SK-N-MC (cell line): ENCODE data around the gene MED27.

ENCODE experiments used
- DNase-seq: peaks from one replicate; pipeline ENCODE4 v3.0.0-alpha.2; 2011; ENCODE audit warnings: low read depth, low spot score
- H3K27ac ChIP-seq: fragments of 200-600 bp; sonication (generic); 2 replicates; pipeline ENCODE4 v1.5.1; 2016; ENCODE audit warnings: mixed run types
- H3K36me3 ChIP-seq: fragments of 200-600 bp; sonication (generic); 2 replicates; pipeline ENCODE4 v1.6.1; 2017; ENCODE audit warnings: antibody characterized with exemption, low read length, mixed read lengths; ENCODE audit not compliant: insufficient read depth
- H3K4me3 ChIP-seq: fragments of 200-600 bp; sonication (generic); 2 replicates; pipeline ENCODE4 v1.5.1; 2016
- H3K9ac ChIP-seq: fragments of 200-600 bp; sonication (generic); 2 replicates; pipeline ENCODE4 v1.8.0; 2017; ENCODE audit warnings: mixed run types, mixed read lengths; ENCODE audit not compliant: insufficient read length
- H3K9me3 ChIP-seq: fragments of 200-600 bp; sonication (generic); 2 replicates; pipeline ENCODE4 v1.6.1; 2017; ENCODE audit warnings: low read depth, mild to moderate bottlenecking, antibody characterized with exemption, low read length, moderate library complexity, mixed read lengths
- EZH2 ChIP-seq: fragments of 200-600 bp; sonication (generic); IDR thresholded peaks from one replicate; pipeline ENCODE4 v1.6.1; 2017; ENCODE audit warnings: antibody characterized with exemption
- FOXP2 ChIP-seq: optimal IDR thresholded peaks from 2 replicates; pipeline ENCODE3; 2011; ENCODE audit warnings: mild to moderate bottlenecking, moderate library complexity; ENCODE audit not compliant: insufficient read depth; ENCODE audit errors: extremely low read length, control extremely low read depth
- POLR2AphosphoS5 ChIP-seq: IDR thresholded peaks from 2 replicates; pipeline ENCODE4 v1.6.1; 2012; ENCODE audit warnings: mild to moderate bottlenecking, low read depth, low read length, borderline replicate concordance

The MED27 gene

GRCh38 chr9:131874447-131874846 lies 205.2 kb downstream of the MED27 start:
- H3K9me3 ChIP-seq: no peaks in the 10 kb centered on the region
- H3K4me3 ChIP-seq: no peak overlapping the region

GRCh38 chr9:131873891-131874440 lies 205.7 kb downstream of the MED27 start:
- no peak overlapping the region for H3K9ac ChIP-seq
- no peak for DNase-seq
- no peak overlapping the region for H3K27ac ChIP-seq
- no peak for TF ChIP-seq EZH2
- TF ChIP-seq FOXP2: no peak
- no peak for TF ChIP-seq POLR2AphosphoS5
- no peaks in the 10 kb centered on the region for H3K36me3 ChIP-seq
- no peak overlapping the region for H3K4me3 ChIP-seq
- H3K9me3 ChIP-seq: no peaks in the 10 kb centered on the region

More at GRCh38 chr9:131874447-131874846, 205.2 kb downstream of the MED27 start:
- no peak for DNase-seq
- Histone ChIP-seq H3K36me3 (no peaks in the 10 kb centered on the region), H3K9ac (no peak overlapping the region), H3K27ac (no peak overlapping the region)
- no peak for TF ChIP-seq EZH2
- TF ChIP-seq POLR2AphosphoS5: no peak
- TF ChIP-seq FOXP2: no peak

DNA sequence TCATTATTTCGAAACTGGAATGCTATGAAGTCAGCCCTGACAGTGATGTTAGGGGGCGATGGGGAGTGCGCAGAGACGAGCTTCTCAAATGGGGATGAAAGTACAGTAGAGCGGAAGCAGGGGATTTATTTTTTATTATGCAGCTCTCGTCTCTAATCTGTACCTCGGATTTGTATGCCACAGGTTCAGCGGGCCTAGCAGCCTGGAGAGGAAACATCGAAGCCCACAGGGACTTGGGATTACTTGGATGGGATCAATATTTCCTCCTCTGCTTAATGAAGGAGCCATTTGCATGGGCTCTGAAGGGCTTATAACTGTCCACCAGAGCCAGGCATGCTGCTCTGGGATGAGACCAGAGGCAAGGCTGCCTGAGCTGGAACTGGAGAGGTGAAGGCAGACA lies 206.3 kb downstream of the MED27 start:
- H3K27ac ChIP-seq: no peak overlapping the region
- no peak overlapping the region for H3K4me3 ChIP-seq
- H3K9me3 ChIP-seq: no peaks in the 10 kb centered on the region
- no peaks in the 10 kb centered on the region for H3K36me3 ChIP-seq
- no peak for DNase-seq
- TF ChIP-seq FOXP2 (no peak), EZH2 (no peak), POLR2AphosphoS5 (no peak)
- H3K9ac ChIP-seq: no peak overlapping the region

DNA sequence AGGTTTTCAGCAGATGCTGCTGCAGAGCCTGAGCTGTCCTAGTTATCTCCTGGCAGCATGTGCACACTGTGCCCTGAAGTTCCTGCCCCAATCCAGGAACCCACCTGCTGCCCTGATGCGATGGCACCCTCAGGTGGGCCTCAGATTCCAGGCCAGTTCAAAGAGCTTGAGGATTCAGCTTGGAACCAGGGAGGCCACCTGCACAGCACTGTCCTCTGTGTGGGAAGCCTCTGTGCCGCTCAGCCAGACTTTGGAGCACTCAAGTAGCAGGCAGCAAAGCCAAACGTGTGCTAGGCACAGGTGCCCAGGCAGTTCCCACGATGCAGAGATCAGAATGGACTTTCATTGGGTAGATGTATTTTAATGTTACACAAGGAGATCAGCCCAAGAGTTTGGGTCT lies 207.0 kb downstream of the MED27 start:
- H3K27ac ChIP-seq: no peak overlapping the region
- H3K36me3 ChIP-seq: no peaks in the 10 kb centered on the region
- no peaks in the 10 kb centered on the region for H3K9me3 ChIP-seq
- TF ChIP-seq FOXP2: no peak
- TF ChIP-seq POLR2AphosphoS5: no peak
- no peak for TF ChIP-seq EZH2
- no peak overlapping the region for H3K9ac ChIP-seq
- DNase-seq: no peak
- H3K4me3 ChIP-seq: no peak overlapping the region

GRCh38 chr9:131872006-131872405 lies 207.7 kb downstream of the MED27 start:
- no peak overlapping the region for H3K27ac ChIP-seq
- no peak for TF ChIP-seq POLR2AphosphoS5
- no peak for TF ChIP-seq EZH2
- TF ChIP-seq FOXP2: no peak
- no peak overlapping the region for H3K4me3 ChIP-seq
- H3K9me3 ChIP-seq: no peaks in the 10 kb centered on the region
- H3K36me3 ChIP-seq: no peaks in the 10 kb centered on the region
- DNase-seq: no peak
- H3K9ac ChIP-seq: no peak overlapping the region

- H3K9ac ChIP-seq: no peak overlapping the region
- no peak for DNase-seq
- H3K4me3 ChIP-seq: no peak overlapping the region
- H3K9me3 ChIP-seq: no peaks in the 10 kb centered on the region
- no peaks in the 10 kb centered on the region for H3K36me3 ChIP-seq
- no peak for TF ChIP-seq FOXP2
- H3K27ac ChIP-seq: no peak overlapping the region
Measured at GRCh38 chr9:131870156-131870555, 209.5 kb downstream of the MED27 start.

GRCh38 chr9:131869348-131869747 lies 210.3 kb downstream of the MED27 start:
- H3K4me3 ChIP-seq: no peak overlapping the region
- H3K9ac ChIP-seq: no peak overlapping the region
- no peaks in the 10 kb centered on the region for H3K9me3 ChIP-seq
- H3K36me3 ChIP-seq: no peaks in the 10 kb centered on the region
- no peak for DNase-seq
- TF ChIP-seq POLR2AphosphoS5 (no peak), EZH2 (no peak), FOXP2 (no peak)
- no peak overlapping the region for H3K27ac ChIP-seq

GRCh38 chr9:131868766-131869165 lies 210.9 kb downstream of the MED27 start:
- DNase-seq: no peak
- Histone ChIP-seq H3K4me3 (no peak overlapping the region), H3K27ac (no peak overlapping the region), H3K36me3 (no peaks in the 10 kb centered on the region), H3K9me3 (no peaks in the 10 kb centered on the region), H3K9ac (no peak overlapping the region)
- no peak for TF ChIP-seq EZH2
- no peak for TF ChIP-seq POLR2AphosphoS5

- H3K27ac ChIP-seq: no peak overlapping the region
- no peak for DNase-seq
- H3K9me3 ChIP-seq: no peaks in the 10 kb centered on the region
- TF ChIP-seq POLR2AphosphoS5 (no peak), FOXP2 (no peak), EZH2 (no peak)
- no peak overlapping the region for H3K9ac ChIP-seq
- H3K4me3 ChIP-seq: no peak overlapping the region
- no peaks in the 10 kb centered on the region for H3K36me3 ChIP-seq
Measured at GRCh38 chr9:131867611-131868192, 212.0 kb downstream of the MED27 start.
